Measurements from ENCODE around the gene TGM2. TPM values are rescaled to one million over a fixed set of nuclear protein-coding genes. Genes with fewer than 3 reads are reported as not detected.

Gene TGM2
- total RNA-seq, 1 donor from 2014 or later = 0.72 TPM

DNA sequence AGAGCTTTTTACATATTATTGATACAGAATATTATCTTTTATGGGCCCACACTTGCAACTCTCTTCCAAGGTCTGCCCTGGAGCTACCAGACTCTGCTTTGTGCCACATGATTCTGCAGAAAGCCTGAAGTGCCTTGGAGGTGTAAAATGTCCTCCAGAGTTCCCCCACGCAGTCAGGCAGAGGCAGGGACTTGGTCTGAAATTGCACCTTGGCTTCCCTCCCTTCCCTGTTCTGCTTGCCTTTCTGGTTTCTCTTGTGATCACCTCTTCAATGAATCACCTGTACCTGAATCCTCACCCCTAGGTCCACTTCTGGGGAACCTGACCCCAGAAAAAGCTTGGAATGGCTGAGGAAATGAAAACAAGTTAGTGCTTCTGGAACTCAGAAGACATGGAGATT, 43.0 kb upstream of the TGM2 start:
- Mint-ChIP-seq H3K27me3 (peaks cover 6% of the 10 kb centered on the region), H3K27ac (no peak overlapping the region), H3K9me3 (ENCODE audit: low read depth) (peaks cover 4% of the 10 kb centered on the region), H3K4me1 (ENCODE audit: low read depth) (no peaks in the 10 kb centered on the region), H3K36me3 (ENCODE audit: insufficient read depth) (no peaks in the 10 kb centered on the region), H3K4me3 (ENCODE audit: low read depth) (no peak overlapping the region)
- no peak for DNase-seq (ENCODE audit: low spot score, unreplicated experiment)
- TF ChIP-seq, protein P1, sequence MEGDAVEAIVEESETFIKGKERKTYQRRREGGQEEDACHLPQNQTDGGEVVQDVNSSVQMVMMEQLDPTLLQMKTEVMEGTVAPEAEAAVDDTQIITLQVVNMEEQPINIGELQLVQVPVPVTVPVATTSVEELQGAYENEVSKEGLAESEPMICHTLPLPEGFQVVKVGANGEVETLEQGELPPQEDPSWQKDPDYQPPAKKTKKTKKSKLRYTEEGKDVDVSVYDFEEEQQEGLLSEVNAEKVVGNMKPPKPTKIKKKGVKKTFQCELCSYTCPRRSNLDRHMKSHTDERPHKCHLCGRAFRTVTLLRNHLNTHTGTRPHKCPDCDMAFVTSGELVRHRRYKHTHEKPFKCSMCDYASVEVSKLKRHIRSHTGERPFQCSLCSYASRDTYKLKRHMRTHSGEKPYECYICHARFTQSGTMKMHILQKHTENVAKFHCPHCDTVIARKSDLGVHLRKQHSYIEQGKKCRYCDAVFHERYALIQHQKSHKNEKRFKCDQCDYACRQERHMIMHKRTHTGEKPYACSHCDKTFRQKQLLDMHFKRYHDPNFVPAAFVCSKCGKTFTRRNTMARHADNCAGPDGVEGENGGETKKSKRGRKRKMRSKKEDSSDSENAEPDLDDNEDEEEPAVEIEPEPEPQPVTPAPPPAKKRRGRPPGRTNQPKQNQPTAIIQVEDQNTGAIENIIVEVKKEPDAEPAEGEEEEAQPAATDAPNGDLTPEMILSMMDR (IDR thresholded peaks at IDR 0.05; ENCODE audit: unreplicated experiment) = no peak

DNA sequence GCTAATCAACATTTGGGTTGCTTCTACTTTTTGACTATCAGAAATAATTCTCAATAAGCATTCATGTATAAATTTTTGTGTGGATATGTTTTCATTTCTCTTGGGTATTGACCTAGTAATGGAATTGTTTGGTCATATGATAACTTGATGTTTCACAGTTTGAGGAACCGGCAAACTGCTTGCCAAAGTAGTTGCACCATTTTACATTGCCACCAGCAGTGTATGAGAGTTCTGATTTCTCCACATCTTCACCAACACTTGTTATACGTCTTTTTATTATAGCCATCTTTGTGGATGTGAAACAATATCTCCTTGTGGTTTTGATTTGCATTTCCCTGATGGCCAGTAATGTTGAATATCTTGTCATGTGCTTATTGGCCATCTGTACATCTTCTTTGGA, 42.6 kb upstream of the TGM2 start:
- Mint-ChIP-seq H3K27ac (no peak overlapping the region), H3K9me3 (ENCODE audit: low read depth) (peaks cover 4% of the 10 kb centered on the region), H3K4me1 (ENCODE audit: low read depth) (no peaks in the 10 kb centered on the region), H3K4me3 (ENCODE audit: low read depth) (no peak overlapping the region), H3K36me3 (ENCODE audit: insufficient read depth) (no peaks in the 10 kb centered on the region), H3K27me3 (peaks cover 6% of the 10 kb centered on the region)
- no peak for DNase-seq (ENCODE audit: low spot score, unreplicated experiment)
- TF ChIP-seq, protein P1 (IDR thresholded peaks at IDR 0.05; ENCODE audit: unreplicated experiment) = no peak

DNA sequence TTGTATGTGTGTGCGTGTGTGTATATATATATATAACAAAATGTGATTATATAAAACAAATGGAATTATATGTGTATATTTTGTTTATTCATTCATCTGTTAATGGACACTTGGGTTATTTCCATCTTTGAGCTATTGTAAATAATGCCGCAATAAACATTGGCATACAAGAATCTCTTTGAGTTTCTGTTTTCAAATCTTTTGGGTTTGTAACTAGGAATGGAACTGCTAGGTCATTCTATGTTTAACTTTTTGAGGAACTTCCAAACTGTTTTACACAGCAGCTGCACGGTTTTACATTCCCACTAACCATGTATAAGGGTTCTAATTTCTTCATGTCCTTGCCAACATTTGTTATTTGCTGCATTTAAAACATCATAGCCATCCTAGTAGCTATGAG, 39.9 kb upstream of the TGM2 start:
- peaks cover 4% of the 10 kb centered on the region for H3K9me3 Mint-ChIP-seq (ENCODE audit: low read depth)
- H3K4me3 Mint-ChIP-seq (ENCODE audit: low read depth) = no peak overlapping the region
- H3K36me3 Mint-ChIP-seq (ENCODE audit: insufficient read depth) = no peaks in the 10 kb centered on the region
- DNase-seq (ENCODE audit: low spot score, unreplicated experiment) = no peak
- TF ChIP-seq, protein P1 (IDR thresholded peaks at IDR 0.05; ENCODE audit: unreplicated experiment) = no peak
- no peak overlapping the region for H3K27ac Mint-ChIP-seq
- peaks cover 6% of the 10 kb centered on the region for H3K27me3 Mint-ChIP-seq
- no peaks in the 10 kb centered on the region for H3K4me1 Mint-ChIP-seq (ENCODE audit: low read depth)

DNA sequence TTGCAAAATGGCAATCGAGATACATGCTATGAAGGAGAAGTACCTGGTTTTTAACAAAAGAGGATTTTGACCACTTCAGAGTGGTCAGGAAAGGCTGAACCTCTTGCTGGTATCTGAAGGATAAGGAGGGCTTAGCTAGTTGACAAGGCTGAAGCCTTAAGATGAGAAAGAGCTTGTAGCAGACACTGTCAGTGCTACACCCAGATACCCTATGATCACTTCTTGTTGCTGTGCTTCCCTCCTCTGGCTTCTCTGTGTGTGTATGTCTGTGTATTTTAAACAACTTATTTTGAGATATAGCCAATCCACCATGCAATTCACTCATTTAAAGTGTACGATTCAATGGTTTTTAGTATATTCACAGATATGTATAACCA, 38.9 kb upstream of the TGM2 start:
- no peak for DNase-seq (ENCODE audit: low spot score, unreplicated experiment)
- no peaks in the 10 kb centered on the region for H3K4me1 Mint-ChIP-seq (ENCODE audit: low read depth)
- no peak overlapping the region for H3K27ac Mint-ChIP-seq
- no peaks in the 10 kb centered on the region for H3K36me3 Mint-ChIP-seq (ENCODE audit: insufficient read depth)
- TF ChIP-seq, protein P1 (IDR thresholded peaks at IDR 0.05; ENCODE audit: unreplicated experiment) = no peak
- H3K4me3 Mint-ChIP-seq (ENCODE audit: low read depth) = no peak overlapping the region
- peaks cover 4% of the 10 kb centered on the region for H3K9me3 Mint-ChIP-seq (ENCODE audit: low read depth)
- H3K27me3 Mint-ChIP-seq = peaks cover 6% of the 10 kb centered on the region

DNA sequence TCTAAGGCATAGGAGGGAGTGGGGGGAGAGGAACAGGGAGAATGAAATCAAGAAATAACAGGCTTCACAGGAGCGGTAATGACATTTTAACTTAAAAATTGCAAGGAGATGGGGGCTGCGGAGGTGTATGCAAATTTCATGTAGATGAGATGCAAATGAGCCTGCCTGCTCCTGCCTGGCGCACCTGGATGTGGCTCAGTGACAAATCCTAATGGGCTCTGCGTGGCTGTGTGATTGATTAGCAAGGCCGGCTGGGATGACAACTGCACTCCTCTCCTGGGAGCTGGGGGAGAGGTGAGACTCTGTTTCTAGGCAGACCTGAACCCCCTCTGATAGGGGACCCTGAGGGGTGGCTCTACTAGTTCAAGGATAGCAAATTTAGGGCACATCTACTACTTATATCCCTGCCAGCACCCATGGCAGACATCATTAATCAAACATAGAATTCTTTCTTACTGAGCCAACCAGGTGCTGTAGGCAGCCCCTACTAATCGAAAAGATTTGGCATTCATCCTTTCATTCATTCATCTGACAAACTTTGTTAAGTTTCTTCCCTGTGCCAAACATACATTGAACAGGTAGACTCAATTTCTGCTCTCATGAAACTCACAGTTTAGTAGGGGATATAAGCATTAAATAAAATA, 38.4 kb upstream of the TGM2 start:
- TF ChIP-seq, protein P1 (IDR thresholded peaks at IDR 0.05; ENCODE audit: unreplicated experiment) = no peak
- Mint-ChIP-seq H3K4me3 (ENCODE audit: low read depth) (no peak overlapping the region), H3K27me3 (peaks cover 3% of the 10 kb centered on the region), H3K9me3 (ENCODE audit: low read depth) (peaks cover 4% of the 10 kb centered on the region), H3K27ac (no peak overlapping the region), H3K4me1 (ENCODE audit: low read depth) (no peaks in the 10 kb centered on the region), H3K36me3 (ENCODE audit: insufficient read depth) (no peaks in the 10 kb centered on the region)
- DNase-seq (ENCODE audit: low spot score, unreplicated experiment) = no peak

Data from progenitor cell of endocrine pancreas (in vitro differentiated cells).